HG02981 (cell line): ENCODE results near the gene PDE4B.
A peak's percentile ranks its signal among the peaks of the same experiment; 100 is the strongest.

Experiments
- ATAC-seq: cut with Tn5 transposase; IDR thresholded peaks from one replicate; pipeline ENCODE4 v1.9.1; 2021; ENCODE audit warnings: mild to moderate bottlenecking, moderate library complexity; ENCODE audit not compliant: unreplicated experiment

Gene PDE4B

DNA sequence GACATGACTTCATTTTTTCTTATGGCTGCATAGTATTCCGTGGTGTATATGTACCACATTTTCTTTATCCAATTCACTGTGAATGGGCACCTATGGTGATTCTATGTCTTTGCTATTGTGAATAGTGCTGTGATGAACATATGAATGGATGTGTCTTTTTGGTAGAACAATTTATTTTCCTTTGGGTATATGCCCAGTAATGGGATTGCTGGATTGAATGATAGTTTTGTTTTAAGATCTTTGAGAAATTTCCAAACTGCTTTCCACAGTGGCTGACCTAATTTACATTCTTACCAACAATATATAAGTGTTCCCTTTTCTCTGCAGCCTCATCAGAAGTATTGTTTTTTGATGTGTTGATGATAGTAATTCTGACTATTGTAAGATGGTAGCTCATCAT, 379.6 kb downstream of the PDE4B start:
- no peak for ATAC-seq

DNA sequence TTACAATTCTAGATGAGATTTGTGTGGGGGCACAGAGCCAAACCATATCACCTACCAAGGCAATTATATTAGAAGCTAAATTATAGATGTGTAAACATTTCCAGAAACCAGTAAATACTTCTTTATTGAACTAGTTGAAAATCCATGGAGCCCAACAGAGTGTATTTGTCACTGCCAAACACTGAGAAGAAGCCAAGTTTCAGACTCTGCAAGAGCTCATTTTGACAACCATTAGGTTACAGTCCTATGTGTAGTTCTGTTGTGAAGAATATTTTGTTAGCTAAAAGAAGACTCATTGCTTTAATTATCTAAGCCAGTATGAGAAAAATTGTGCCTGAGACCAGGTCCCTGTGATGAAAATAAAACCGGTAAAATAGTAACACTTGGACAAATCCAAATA, 382.4 kb downstream of the PDE4B start:
- ATAC-seq = no peak

- ATAC-seq = no peak
These were observed 382.9 kb downstream of the PDE4B start for GRCh38 chr1:66175581-66175980.

DNA sequence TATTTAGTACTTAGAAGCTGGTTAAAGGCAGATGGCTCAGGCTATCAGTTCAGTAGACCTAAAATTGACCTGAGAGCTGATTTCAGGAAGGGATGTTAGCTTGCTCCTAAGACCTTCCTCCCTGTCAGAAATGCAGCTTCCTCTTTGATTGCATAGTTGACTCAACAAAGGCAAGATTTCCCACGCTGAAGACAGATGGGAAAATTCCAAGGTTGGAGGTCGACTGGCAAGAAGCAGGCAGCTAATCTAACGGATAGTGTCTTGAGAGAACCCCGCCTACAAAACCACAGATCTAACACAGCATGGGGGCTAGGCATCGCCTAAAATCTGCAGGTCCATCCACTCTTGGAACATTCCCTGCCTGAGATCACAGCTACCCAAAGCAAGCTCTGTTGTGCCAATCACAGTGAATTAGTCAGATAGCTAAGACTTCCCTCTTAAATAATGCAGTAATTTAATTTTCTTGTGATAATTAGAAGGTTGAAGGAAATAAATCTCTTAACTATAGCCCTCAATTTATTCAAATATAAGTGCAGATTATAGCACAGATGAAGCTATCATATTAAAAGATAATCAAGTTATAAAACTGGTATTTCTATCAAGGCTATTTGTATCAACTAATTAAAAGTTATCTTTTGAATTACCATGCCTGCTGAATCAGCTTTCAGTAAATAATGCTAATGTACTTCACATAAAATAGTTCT, 383.5 kb downstream of the PDE4B start:
- ATAC-seq = no peak

- ATAC-seq = no peak
These were observed 384.1 kb downstream of the PDE4B start for GRCh38 chr1:66176832-66177231.

DNA sequence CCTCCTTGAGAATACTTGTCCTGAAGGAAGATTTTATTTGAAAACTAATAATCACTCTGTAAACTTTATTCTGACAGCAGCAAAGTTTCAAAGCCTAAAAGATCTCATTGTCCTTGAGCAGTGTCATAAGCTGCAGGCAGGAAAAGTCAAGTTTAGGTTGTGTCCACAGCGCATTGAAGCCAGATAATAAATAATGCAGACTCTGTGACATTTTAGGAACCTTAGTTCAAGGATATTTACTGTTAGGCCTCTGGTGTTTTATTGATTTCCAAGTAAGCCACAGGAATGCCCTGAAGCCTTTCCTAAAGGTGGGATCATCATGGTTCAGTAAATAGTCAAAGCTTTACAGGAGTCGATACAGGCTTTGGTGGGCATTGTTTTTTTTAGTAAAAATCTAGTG, 384.8 kb downstream of the PDE4B start:
- no peak for ATAC-seq

- ATAC-seq = no peak
These were observed 389.3 kb downstream of the PDE4B start for GRCh38 chr1:66182026-66182425.

GRCh38 chr1:66182551-66183178, 390.0 kb downstream of the PDE4B start:
- no peak for ATAC-seq

DNA sequence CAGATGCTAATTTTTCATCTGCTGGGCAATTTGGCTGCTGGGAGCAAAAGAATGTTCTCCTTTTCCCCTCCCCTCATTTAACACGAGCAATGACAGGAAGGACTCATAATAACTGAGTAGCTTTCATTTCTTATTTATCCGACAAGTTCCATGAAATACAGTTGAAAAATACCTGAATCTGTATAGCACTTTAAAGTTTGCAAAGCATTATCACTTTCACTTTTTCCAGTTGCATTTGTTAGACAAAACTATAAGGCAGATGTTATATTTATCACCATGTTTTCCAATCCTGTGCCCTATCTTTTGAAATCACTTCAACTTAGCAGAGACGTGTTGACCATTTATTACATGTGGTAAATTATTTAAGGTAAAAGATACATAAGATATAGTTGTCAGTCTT, 390.7 kb downstream of the PDE4B start:
- ATAC-seq = no peak

DNA sequence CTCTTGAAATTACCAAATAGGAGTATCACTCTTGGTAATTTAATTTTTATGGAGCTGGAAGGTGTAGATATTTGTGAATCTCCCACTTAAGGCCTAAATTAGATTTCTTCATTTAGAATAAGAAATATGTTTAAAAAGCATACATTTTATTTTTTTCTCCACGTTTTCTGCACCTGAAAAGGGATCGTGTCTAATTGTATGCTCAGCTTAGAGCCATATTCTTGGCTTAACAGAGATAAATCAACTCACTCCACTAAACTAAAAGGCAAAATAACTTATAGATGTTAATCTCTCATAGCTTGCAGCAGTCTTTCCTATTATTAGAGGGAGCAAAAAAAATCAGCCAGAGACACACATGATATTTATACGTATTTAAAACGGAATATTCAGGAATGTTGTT, 404.4 kb downstream of the PDE4B start:
- no peak for ATAC-seq

GRCh38 chr1:66197785-66198184, 405.1 kb downstream of the PDE4B start:
- ATAC-seq = no peak

GRCh38 chr1:66206563-66207144, 414.0 kb downstream of the PDE4B start:
- ATAC-seq = no peak

- ATAC-seq = no peak
These were observed 414.8 kb downstream of the PDE4B start for GRCh38 chr1:66207484-66207883.

DNA sequence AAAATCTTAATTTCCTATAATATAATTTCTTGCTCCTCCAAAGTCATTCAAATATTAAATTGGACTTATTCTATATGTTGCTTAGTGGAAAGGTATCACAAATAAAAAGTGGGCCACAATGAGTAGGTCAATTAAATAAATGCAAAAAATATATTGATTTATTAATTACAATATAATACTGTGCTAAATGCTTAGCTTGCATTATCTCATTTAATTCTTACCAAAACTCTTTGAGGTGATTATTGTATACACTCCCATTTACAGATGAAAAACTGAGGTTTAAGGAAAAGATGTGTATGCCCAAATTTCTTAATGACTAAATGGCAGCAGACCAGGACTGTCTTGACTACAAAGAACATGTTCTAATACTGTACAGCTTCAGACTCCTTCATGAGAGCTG, 415.9 kb downstream of the PDE4B start:
- no peak for ATAC-seq

DNA sequence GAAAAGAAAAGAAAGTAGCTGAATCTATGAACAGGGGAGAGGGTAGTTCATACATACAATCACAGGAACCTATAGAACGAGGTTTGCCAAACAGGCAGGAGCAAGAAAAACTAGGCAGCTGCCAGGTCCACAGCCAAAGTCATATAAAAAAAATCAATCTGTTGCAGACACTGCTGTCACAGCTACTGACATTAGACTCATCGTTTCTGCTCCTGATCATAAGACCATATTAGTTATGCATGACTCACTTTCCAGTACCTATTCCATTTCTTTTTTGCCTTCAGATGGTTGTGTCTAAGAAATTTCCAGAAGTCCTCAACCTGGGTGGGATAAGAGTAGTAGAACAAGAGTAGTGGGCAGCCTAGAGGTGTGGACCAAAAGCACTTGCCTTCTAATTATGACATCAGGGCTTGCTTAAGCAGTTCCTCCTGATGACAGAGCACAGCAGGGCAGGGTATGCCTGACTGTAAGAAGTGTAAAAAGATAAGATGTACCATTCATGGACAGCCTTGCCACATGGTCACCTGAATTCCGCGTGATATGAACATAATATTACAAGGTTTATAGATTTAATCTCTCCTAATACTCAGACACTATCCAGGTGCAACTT, 418.0 kb downstream of the PDE4B start:
- no peak for ATAC-seq

- no peak for ATAC-seq
These were observed 418.8 kb downstream of the PDE4B start for GRCh38 chr1:66211521-66211920.

DNA sequence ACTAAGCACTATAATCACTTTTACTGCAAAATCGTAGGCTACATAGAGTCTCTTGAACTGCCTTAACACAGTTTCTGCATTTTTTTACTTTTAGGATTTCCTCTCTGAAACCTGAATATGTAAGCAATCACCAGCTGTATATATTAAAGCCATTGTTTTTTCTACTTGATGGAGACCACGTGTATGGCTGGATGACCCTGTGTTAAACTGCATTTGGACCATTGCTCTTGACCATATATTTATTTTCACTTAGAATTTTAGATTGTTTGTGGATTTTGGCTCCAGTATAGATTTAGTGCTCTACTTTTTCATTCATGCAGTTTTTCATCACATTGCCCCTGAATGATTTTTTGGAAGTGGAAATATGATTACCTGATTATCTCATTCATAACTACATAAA, 420.8 kb downstream of the PDE4B start:
- ATAC-seq = no peak

GRCh38 chr1:66214901-66215300, 422.2 kb downstream of the PDE4B start:
- peak; percentile 47 for ATAC-seq

DNA sequence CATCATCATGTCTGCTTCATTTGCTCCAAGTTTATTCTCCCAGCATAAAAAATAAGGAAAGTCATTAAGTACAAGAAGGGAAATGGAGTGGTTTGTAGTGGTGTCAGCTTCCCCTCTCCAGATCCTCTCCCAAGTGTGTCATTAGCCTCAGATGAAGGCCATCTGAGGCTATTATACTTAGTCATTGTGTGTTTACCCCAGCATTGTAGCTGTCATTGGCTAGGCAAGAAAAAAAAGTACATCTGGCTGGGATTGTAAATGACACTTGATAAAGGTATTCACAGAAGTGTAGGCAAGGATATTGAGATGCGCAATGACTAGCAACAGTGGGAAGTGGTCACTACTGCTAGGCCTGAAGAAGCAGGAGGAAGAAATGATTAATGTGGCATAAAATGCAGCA, 424.3 kb downstream of the PDE4B start:
- ATAC-seq = no peak

- no peak for ATAC-seq
These were observed 424.9 kb downstream of the PDE4B start for GRCh38 chr1:66217561-66217960.

- ATAC-seq = no peak
These were observed 427.8 kb downstream of the PDE4B start for GRCh38 chr1:66220477-66220876.

DNA sequence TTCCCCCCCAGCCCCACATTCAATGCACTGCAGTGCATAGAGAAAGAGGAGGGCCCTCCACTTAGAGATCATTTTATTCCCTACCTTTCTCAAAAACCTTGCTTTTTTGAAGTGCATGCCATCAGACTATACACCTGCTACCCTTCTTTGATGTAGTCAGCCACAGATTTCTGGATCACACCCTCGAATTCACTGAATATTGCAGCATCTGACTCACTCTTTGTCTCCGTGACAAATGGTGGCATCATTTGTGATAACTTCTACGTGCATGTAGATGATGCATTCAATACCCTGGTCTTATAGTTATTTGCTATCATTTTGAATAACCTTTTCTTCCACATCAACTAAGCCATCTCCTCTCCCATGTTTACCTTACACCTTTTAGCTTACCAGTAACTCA, 431.0 kb downstream of the PDE4B start:
- no peak for ATAC-seq
